H1 (cell line): Measurements from ENCODE around the gene HNF4A.

ENCODE experiments used
- CTCF ChIP-seq, 3 experiments: IDR thresholded peaks; 1 replicate in 2 of 3; 2 replicates in 1 of 3; pipeline versions ENCODE4 v1.5.1 to v1.6.1; 2011; ENCODE audit warnings: low read length in 3 of 3, mild to moderate bottlenecking in 3 of 3, inconsistent platforms in 2 of 3, low read depth in 1 of 3, moderate library complexity in 1 of 3; ENCODE audit not compliant: insufficient read depth in 1 of 3; ENCODE audit errors: control extremely low read depth in 1 of 3
- EP300 ChIP-seq, 2 experiments: IDR thresholded peaks; 1 replicate in 1 of 2; 2 replicates in 1 of 2; pipeline ENCODE4 v1.6.1; 2011 to 2012; ENCODE audit warnings: low read depth in 2 of 2, low read length in 2 of 2, mild to moderate bottlenecking in 2 of 2, borderline replicate concordance in 1 of 2, inconsistent platforms in 1 of 2, moderate library complexity in 1 of 2

- no peak for TF ChIP-seq EP300 (IDR thresholded peaks at IDR 0.05; ENCODE audit: borderline replicate concordance in 1 of 2, low read depth in 2 of 2, low read length in 2 of 2)
- TF ChIP-seq CTCF (IDR thresholded peaks at IDR 0.05; ENCODE audit: control extremely low read depth in 1 of 3, insufficient read depth in 1 of 3, low read depth in 1 of 3, low read length in 3 of 3): no peak
Observed at GRCh38 chr20:44428174-44429016, 72.9 kb downstream of the HNF4A start.
